ENCODE measurements around the gene SLC6A1.
"Not testable (repeated sequence)": the region's sequence is repeated elsewhere in the genome, so short reads cannot be mapped to it uniquely, and the experiment has no call there.

SLC6A1 gene

DNA sequence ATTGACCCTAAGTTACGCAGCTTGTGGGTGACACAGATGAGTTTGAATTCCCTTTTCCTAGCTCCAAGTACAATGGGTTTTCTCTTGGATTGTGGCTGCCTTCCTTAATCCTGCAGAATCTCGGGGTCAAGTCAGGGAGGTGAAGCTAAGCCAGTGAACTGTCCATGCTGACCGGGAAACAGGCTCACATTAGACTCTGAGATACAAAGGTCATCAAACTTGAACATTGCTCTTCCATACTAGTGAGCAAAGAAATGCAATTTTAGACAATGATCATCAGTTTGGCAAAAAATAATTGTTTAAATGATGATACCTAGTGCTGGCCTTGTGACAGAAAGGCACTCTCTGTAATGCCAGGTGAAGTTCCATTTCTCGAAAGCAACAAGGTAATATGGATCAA lies 31.6 kb downstream of the SLC6A1 start:
- DNase-seq = no peak

DNA sequence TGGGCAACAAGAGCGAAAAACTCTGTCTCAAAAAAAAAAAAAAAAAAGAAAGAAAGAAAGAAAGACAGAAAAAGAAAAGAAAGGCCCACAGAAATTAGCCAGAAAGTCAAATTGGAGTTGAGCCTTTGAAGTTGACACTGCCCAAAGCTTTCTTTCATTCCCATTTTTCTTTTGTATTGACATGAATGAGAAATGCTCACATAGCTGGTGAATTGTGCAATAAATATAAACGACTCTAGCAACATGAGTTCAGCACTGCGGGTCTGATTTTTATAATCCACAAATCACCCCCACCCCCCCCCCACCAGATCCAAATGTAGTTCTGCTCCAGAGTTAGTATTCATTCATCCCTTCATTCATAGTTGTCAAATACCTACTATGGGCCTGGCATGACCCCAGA lies 37.4 kb downstream of the SLC6A1 start:
- DNase-seq = no peak

- no peak for DNase-seq
These were observed 41.3 kb downstream of the SLC6A1 start for GRCh38 chr3:11033871-11034270.

DNA sequence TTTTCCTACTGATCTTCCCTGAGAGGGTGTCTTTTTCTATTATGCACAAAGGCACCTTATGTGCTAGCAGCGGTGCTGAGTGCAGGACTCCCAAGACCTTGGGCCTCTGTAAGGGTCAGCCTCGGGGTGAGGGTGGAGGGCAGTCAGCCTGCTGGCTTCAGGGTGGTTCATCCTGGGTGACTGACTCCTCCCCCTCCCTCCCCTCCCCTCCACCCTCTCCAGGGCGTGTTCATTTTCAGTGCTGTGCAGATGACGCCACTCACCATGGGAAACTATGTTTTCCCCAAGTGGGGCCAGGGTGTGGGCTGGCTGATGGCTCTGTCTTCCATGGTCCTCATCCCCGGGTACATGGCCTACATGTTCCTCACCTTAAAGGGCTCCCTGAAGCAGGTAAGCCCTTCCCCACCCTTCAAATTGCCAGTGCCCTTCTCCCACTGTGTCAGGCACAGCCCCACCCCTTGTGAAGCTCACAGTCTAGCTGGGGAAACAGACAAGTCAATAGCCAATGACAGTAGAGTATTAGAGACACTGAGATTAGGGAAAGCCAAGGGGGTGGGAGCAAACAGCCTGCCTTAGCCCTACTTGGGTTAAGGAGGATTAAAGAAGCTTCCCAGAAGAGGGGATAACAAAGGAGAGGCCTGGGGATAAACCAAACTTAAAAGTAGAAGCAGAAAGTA lies 41.9 kb downstream of the SLC6A1 start:
- DNase-seq = no peak

DNA sequence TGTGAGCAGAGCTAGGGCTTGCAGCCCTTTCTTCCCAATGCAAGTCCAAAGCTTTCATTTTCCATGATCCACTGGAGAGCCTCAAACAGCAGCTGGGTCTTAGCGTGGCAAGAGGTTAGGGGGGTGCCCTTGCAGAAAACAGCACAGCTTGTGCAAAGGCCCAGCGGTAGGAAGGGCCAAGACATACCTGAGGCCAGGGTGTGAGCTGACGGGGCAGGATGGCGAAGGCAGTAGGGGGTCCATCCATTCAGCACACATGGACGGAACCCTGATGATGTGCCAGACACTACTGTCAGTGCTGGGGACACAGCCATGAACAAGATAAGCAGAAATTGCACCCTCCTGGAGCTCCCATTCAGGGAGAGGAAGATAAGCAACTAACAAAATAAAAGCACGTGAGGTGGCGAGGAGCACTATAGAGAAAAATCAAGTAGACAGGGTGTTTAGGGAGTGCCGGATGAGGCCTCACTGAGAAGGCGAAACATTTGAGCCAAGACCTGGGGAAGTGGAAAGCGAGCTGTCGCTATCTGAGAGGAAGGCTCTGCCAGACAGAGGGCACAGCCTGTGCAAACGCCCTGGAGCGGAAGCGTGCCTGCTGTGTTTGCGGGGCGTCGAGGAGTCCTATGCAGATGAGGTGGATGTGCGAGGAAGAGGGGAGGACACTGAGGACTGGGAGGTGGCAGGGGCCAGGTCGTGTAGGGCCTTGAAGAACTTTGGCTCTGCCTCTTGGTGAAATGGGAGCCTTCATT lies 43.4 kb downstream of the SLC6A1 start:
- DNase-seq = no peak

DNA sequence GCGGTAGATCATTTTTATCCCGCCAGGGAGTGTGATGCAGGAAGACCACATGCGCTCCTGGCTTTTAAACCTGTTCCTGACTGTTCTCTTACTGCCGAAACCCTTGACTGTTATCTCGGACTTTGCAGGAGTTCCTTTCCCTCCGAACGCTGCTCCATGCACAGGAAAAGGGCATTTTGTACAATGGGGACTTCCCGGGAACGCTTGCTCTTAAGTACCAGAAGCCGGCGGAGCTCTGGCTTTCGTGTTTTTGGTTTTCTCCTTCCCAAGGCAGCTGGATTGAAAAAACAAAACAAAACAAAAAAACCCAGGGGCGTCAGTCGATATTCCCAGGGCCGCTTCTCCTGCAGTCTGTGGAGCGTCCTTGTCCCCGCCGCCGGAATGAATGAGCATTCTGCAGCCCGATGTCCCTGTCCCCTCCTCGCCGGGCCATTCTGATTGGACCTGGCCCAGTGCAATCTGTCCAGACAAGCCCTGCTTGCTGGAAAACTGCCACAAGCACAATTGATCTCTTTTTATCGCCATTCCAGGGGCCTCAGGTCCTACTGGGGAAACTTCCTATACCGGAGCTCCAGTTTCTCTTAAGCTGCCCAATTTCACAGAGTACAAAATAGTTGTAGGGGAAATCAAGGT lies 44.8 kb downstream of the SLC6A1 start:
- no peak for DNase-seq

GRCh38 chr3:11037976-11038375 lies 45.4 kb downstream of the SLC6A1 start:
- DNase-seq = no peak

GRCh38 chr3:11045536-11045935 lies 53.0 kb downstream of the SLC6A1 start:
- no peak for DNase-seq

DNA sequence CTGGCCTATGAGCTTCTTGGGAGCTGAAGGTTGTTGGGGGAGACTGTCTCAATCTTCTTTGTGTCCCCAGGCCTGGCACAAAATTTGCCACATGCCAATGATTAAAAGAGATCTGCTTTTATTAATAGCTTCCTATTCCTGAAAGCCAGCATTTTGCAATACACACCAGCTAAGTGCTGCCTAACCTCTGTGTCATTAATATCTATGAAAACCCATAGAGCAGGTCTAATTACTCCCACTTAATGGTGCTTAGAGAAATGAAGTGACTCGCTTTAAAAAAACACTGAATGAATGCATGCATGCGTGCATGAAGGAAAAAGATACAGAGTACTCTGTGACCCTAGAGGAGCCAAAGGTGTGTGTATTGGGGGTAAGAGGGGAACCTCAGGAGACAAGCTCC lies 55.0 kb downstream of the SLC6A1 start:
- DNase-seq = no peak

DNA sequence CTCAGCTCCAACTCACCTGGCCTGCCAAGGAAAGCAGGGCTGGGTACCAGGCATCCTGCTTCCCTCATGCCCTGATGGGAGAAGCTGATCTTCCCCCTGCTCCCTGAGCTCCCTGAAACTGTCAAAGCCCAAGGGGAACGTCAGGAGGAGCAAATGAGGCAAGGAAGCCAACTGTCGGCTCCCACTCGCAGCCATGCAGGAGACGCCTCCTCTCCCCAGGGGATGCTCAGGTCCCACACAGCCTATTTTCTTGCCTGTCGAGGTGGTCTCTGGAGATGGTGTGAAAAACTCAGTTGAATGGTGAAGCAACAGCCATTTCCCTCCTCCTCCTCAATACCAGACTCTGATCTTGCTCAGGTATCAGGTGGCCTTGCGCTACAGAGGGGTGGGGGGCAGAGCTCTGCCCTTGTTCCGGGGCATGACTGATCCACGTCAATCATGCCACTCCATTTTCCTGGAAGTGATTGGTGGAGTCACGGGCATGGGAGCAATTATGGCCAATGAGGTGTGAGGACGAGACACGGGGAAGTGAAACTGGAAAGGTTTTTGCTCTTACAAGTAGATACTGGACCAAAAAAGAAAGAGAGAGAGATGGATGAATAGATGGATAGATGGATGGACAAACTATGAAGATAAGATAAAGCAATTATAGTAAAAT lies 58.2 kb downstream of the SLC6A1 start:
- DNase-seq = no peak

DNA sequence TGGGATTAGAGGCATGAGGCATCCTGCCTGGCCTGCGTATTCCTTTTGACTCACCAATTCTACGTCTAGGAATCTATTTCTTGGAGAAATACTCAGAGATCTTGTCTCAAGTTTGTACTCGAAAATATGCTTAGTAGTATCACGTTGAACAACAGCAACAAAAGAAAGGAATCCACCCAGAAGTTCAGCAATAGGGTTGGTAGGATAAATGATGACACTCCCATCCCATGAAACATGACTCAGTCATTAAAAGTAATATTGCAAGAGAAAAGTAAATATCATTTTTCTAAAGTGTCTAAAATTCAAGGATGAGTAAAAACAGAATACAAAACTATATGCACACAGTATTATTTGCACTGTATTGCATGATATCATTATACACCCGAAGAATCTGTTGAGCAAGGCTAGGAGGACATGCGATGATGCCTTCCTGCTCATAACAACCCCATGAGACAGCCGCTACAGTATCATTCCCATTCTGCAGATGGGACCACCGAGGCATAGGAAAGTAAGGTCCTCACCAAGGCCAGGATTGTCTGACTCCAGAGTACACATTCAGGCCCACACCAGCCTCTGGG lies 61.5 kb downstream of the SLC6A1 start:
- no peak for DNase-seq

DNA sequence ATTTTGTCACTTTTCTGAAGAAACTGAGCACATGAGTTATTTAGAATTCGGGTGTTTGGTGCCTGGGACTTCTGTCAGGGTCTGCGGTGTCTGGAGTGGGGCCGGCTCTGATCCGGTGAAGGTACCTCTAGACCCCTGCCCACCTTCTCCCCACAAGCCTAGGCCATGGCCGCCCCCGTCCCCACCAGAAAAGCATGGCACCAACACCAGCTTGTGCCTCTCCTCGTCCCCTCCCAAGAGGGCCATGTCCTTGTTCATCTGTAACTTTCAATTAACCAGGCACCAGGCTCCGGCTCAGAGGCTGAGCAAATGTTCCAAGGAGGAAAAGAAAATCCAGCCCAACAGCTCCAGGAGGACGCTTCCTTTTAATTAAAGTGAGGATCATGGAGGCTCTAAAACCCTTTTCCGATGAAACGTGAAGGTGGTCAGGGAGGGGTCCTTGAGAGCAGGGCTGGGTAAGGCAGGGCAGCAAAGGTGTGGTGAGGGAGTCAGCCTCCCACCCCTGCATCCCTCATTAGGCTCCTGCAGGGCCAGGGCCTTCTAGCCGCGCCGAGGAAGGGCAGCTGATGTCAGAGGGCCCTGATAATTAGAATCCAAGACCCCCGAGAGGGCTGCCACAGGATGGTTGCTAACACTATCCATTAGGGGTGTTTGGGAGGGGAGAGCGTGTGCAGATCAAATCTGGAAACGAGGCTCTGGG lies 62.3 kb downstream of the SLC6A1 start:
- DNase-seq = no peak

DNA sequence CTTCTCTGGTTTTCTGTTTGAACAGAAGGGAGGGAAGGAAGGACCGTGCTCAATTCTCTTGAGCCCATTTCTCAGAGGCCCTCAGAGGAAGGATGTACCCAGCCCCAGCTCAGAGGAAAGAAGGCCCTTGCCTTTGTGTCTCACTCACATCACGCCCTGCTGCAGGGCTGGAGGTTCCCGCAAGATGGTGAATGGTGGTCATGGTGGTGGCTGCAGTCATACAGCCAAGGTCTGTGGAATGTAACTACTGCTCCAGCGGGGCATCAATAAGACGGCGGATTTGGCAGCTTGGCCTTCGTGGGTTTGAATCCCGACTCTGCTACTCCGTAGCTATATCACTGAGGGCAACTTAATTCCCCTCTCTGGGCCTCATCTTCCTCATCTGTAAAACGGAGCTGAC lies 62.9 kb downstream of the SLC6A1 start:
- no peak for DNase-seq

DNA sequence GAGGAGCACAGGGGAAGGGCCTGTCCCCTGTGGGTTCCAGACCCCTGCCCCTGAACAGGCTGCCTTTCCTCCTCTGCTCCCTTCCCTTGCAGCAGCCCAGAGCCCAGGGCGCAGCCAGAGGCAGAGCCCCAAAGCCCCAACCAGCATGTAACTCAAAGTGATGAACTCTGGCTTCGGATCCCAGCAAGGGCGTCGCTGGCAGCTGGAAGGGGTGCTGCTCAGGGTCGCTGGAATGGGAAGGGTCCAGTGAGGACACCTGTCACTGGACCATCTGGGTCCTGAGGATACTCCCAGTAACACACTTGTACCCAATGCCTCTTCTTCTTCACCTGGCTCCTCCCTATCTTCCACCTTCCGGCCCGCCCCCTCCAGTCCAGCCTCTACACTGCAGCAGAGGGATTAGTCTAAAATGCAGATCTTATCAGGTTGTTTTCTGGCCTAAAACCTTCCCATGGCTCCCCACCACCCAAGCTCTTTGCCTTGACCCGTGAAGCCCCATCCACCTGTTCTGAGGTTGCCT lies 64.0 kb downstream of the SLC6A1 start:
- no peak for DNase-seq

DNA sequence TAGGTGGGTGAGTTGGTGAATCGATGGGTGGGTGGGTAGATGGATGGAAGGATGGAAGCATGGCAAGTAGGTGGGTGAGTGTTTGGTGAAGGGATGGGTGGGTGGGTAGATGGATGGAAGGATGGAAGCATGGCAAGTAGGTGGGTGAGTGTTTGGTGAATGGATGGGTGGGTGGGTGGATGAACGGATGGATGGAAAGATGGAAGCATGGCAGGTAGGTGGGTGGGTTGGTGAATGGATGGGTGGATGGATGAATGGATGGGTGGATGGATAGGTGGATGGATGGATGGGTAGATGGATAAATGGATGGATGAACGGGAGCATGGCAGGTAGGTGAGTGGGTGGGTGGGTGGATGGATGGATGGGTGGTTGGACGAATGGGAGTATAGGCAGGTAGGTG lies 65.1 kb downstream of the SLC6A1 start:
- DNase-seq = no peak

DNA sequence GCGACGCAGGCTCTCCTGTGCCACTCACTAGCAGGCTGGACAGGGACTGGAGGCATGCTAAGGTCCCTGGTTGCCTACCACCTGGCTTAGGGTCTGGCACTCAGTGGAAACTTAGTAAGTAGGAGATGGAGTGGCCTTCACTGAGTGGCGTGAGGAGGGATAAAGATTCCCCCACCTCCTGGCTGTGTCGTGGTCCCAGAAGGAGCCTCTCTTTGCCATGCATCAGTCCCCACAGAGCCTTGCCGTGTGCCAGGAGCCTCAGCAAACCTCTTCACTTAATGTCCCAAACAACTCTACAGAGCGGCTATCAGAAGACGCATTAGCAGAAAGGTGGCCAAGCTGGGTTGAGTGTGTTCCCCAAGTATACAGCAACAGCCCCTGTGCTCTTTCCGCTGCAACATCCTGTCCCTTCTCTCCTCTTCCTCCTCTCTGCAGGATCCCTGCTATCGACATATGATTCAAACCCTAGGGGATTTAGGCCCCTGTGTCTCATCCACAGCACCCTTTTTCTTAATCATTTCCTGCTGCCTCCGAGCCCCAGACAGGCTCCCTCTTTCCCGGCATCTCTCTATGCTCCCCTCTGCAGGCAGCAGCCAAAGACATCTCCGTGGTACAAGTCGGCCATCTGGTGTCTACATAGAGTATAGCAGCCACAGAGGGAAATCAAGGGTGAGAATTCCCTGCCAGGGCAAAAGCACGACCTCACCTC lies 66.7 kb downstream of the SLC6A1 start:
- DNase-seq = no peak

DNA sequence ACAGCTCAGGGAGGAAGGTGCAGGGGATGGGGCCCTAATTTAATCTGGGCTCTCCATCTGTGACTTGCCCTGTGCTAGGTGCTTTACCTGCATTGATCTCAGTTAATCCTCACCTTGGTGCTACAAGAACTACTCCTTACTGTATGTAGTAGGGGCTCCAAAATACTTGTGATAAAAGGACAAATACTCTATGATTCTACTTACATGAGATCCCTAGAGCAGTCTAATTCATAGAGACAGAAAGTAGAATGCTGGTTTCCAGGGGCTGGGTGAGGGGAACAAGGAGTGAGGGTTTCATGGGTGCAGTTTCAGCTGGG lies 67.2 kb downstream of the SLC6A1 start:
- DNase-seq = no peak

GRCh38 chr3:11060500-11061251 lies 68.1 kb downstream of the SLC6A1 start:
- DNase-seq = peak; percentile 45

GRCh38 chr3:11061268-11061871 lies 68.8 kb downstream of the SLC6A1 start:
- DNase-seq = not testable (repeated sequence)

DNA sequence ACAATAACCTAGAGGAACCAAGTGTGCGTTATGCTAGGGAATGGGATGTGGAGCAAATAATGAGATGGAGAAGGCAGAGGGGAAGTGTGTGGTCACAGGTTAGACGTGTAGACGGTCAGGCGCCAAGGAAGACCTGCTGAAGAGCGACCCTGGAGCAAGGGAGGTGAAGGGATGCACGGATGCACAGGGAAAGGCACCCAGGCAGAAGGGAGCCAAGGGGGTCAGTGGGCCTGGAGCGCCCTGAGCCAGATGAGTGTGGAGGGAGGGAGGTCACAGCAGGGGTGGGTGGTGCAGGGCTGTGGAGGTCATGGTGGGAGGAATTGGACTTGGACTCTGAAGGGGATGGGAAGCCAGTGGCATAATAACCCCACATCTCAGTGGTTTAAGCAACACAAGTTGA lies 70.2 kb downstream of the SLC6A1 start:
- DNase-seq = no peak

Measured in activated naive CD4-positive, alpha-beta T cell treated with anti-CD3 and anti-CD28 coated beads, Interleukin-2, amount 50 U/mL, for 16 hours (primary cell).